Transverse colon (tissue), 4 donors: ENCODE measurements around the gene TANGO2.

Source experiments
- POLR2AphosphoS5 ChIP-seq, 3 donors: sonication (generic); formaldehyde crosslinking; IDR thresholded peaks; one replicate each; pipeline ENCODE4 v1.6.1; 2016; ENCODE audit warnings: antibody characterized with exemption in 3 of 3
- TF ChIP-seq, protein P1 (sequence below), 5 experiments: fragments of 200-600 bp in 3 of 5; fragments of 450-650 bp in 2 of 5; sonication (generic) in 3 of 5; IDR thresholded peaks; 1 replicate in 2 of 5; 2 replicates in 3 of 5; pipeline ENCODE4 v1.5.1; 2016 to 2017; ENCODE audit warnings: antibody characterized with exemption in 5 of 5, inconsistent platforms in 3 of 5, mild to moderate bottlenecking in 2 of 5, moderate library complexity in 1 of 5

DNA sequence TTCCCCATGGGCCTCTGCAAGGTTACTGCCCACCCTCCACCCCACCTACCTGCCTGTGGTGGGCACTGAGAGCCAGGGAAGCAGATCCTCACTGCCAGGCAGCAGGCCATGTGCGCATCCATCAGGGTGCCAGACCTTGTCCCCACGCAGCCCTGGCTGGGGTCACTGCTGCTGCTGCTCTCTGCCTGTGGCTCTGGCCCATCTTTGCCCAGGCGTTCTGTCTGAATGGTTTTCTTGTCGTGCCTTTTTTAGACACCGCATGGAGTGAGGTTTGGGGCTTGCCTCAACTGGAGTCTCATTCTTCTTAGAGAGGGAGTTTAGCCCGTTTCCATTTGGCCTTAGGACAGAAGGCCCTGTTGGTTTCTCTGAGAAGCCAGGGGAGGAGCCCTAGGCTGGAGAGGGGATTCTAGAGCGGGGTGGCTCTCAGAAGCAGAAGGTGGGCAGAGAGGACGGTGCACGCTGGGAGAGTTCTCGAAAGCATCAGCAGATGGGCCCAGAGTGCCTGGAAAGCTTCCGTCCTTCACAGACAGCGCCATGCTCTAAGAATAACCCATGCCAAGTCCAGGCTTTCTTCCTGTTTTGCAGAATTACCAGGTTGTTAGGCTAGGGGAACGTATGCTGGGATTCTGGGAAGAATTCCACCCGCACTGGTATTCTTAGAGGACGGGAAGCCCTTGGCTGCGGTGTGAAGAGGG, 8.1 kb downstream of the TANGO2 start:
- no peak for TF ChIP-seq POLR2AphosphoS5 (IDR thresholded peaks at IDR 0.05)
- TF ChIP-seq, protein P1, sequence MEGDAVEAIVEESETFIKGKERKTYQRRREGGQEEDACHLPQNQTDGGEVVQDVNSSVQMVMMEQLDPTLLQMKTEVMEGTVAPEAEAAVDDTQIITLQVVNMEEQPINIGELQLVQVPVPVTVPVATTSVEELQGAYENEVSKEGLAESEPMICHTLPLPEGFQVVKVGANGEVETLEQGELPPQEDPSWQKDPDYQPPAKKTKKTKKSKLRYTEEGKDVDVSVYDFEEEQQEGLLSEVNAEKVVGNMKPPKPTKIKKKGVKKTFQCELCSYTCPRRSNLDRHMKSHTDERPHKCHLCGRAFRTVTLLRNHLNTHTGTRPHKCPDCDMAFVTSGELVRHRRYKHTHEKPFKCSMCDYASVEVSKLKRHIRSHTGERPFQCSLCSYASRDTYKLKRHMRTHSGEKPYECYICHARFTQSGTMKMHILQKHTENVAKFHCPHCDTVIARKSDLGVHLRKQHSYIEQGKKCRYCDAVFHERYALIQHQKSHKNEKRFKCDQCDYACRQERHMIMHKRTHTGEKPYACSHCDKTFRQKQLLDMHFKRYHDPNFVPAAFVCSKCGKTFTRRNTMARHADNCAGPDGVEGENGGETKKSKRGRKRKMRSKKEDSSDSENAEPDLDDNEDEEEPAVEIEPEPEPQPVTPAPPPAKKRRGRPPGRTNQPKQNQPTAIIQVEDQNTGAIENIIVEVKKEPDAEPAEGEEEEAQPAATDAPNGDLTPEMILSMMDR (IDR thresholded peaks at IDR 0.05) = no peak
